Activated CD8-positive, alpha-beta memory T cell treated with anti-CD3 and anti-CD28 coated beads for 36 hours (primary cell): ENCODE results near the gene EMSY. TPM values are rescaled to one million over a fixed set of nuclear protein-coding genes. Genes with fewer than 3 reads are reported as not detected.

Experiments
- CTCF ChIA-PET: fragments of 350-600 bp; sonication (Branson Sonifier 250); formaldehyde crosslinking; loops from one replicate; lab custom pipeline; 2021; ENCODE audit warnings: antibody characterized with exemption; lab: Charles Lee
- POLR2A ChIA-PET: fragments of 350-600 bp; sonication (Branson Sonifier 250); formaldehyde crosslinking; loops from one replicate; lab custom pipeline; 2021; ENCODE audit warnings: antibody characterized with exemption; lab: Charles Lee
- total RNA-seq, 2 experiments: library from RNA; stranded (reverse); gene quantifications; one replicate each; pipeline ENCODE4 v1.2.3, GENCODE V29; 2021

EMSY gene
- total RNA-seq, 2 experiments from 2014 or later = 22.0 to 26.8 TPM

DNA sequence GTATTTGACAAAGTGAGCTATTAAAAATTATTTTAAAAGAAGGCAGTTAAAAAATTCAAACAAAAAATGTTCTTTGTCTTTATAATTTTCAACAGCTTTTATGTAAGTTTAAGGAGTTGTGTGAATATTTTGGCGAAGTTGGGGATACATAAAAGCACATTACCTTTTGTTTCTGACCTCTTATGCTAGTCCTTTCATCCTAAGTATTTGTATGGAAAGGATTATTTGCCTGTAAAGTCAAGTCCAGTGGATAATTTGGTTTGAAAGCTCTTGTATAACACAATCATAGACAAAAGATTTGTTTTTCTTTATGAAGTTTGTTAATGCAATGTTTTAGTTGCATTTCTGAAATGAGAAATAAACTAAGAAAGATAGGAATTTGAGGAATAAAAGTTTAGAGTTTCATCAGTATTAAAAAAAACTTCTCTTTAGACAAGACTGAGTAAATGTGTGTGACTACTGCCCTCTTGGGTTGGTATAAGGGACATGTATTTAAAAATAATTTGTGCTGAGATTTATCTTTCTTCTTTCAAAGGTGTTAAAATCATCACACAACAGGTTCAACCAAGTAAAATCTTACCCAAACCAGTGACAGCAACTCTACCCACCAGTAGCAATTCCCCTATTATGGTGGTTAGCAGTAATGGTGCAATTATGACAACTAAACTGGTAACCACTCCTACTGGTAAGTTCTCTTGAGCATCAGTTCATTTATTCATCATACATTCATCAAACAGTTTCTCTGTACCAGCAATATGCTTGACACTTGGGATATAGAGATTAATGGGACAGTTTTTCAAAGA is 68.2 kb downstream of the EMSY start:
- ChIA-PET CTCF (interaction anchor here (1.1 kb wide), 1 partner anchor 305 kb away, joined by 3 read pairs; no protein-coding TSS in a partner anchor), POLR2A (no interaction called here)

DNA sequence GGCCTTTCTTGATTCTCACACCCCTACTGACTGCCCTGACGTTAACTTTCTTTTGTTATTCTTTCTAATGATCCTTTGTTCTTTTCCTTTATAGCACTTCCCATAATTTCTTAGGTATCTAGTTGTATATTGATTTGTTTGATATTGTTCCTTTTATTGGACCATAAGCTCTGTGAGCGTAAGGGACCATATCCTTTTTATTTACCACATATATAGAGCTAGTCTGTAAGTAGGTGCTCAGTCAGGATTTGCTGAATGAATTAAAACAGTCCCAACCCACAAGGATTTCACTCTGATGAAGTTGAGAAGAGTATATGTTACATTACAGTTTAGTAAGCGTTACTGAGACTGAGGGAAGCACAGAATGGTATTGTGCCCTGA is 68.8 kb downstream of the EMSY start:
- POLR2A ChIA-PET = no interaction called here
- CTCF ChIA-PET = no interaction called here

DNA sequence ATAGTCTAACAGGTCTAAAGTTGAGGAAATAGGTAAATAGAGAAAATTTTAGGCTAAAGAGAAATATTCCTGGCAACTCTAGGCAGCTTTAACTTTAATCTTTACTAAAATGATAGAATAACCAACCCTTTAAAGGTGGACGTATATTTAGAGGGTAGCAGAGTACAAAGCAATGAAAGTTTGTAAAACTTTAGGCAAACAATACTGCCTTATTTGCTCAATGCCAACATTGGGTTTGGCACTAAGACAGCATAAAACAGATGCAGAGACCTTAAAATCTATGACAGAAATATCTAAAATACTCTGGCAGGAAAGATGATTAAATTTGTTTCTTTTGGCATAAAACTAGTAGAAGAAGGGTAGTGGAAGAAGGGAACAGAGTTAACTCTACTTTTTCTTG is 70.7 kb downstream of the EMSY start:
- CTCF ChIA-PET = interaction anchor here (0.6 kb wide), 1 partner anchor 1009 kb away, joined by 5 read pairs; no protein-coding TSS in a partner anchor
- POLR2A ChIA-PET = no interaction called here

- ChIA-PET POLR2A (no interaction called here), CTCF (no interaction called here)
Measured at GRCh38 chr11:76523147-76523546, 78.3 kb downstream of the EMSY start.

GRCh38 chr11:76523786-76524436 is 79.1 kb downstream of the EMSY start:
- ChIA-PET CTCF (interaction anchor here (1.1 kb wide), 1 partner anchor 43 kb away, joined by 4 read pairs; no protein-coding TSS in a partner anchor), POLR2A (no interaction called here)

- ChIA-PET POLR2A (no interaction called here), CTCF (interaction anchor here (1.1 kb wide), 1 partner anchor 44 kb away, joined by 4 read pairs; no protein-coding TSS in a partner anchor)
Measured at GRCh38 chr11:76524461-76524860, 79.6 kb downstream of the EMSY start.

- CTCF ChIA-PET = no interaction called here
Measured at GRCh38 chr11:76524919-76525318, 80.1 kb downstream of the EMSY start.

GRCh38 chr11:76526878-76527277 is 82.1 kb downstream of the EMSY start:
- ChIA-PET POLR2A (no interaction called here), CTCF (no interaction called here)

More at GRCh38 chr11:76524919-76525318, 80.1 kb downstream of the EMSY start:
- POLR2A ChIA-PET = no interaction called here

- ChIA-PET CTCF (no interaction called here), POLR2A (interaction anchor here (0.7 kb wide), 1 partner anchor 307 kb away, joined by 4 read pairs; no protein-coding TSS in a partner anchor)
Measured at GRCh38 chr11:76542436-76542835, 97.6 kb downstream of the EMSY start.

- POLR2A ChIA-PET = no interaction called here
- CTCF ChIA-PET = no interaction called here
Measured at GRCh38 chr11:76543006-76543703, 98.3 kb downstream of the EMSY start.

- ChIA-PET POLR2A (no interaction called here), CTCF (no interaction called here)
Measured at GRCh38 chr11:76550781-76551180, 106.0 kb downstream of the EMSY start.

DNA sequence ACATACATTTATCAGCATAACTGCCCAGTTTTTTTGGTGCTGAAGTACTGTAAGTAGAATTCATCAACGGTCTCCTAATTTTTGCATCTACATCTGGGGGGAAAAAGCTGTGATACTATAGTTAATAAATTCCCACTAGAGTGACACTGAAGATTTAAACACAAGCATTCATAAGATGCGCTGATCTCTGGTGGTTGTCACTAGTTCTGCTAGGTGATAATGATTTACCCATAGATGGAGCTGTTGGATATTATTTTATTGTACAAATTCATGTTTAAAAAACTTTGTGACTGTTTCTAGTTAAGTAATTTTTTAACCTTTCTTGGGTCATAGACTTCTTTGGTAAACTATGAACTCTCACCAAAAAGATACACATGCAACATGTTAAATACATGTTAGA is 106.6 kb downstream of the EMSY start:
- ChIA-PET CTCF (no interaction called here), POLR2A (no interaction called here)

GRCh38 chr11:76552987-76553386 is 108.2 kb downstream of the EMSY start:
- ChIA-PET CTCF (no interaction called here), POLR2A (no interaction called here)

DNA sequence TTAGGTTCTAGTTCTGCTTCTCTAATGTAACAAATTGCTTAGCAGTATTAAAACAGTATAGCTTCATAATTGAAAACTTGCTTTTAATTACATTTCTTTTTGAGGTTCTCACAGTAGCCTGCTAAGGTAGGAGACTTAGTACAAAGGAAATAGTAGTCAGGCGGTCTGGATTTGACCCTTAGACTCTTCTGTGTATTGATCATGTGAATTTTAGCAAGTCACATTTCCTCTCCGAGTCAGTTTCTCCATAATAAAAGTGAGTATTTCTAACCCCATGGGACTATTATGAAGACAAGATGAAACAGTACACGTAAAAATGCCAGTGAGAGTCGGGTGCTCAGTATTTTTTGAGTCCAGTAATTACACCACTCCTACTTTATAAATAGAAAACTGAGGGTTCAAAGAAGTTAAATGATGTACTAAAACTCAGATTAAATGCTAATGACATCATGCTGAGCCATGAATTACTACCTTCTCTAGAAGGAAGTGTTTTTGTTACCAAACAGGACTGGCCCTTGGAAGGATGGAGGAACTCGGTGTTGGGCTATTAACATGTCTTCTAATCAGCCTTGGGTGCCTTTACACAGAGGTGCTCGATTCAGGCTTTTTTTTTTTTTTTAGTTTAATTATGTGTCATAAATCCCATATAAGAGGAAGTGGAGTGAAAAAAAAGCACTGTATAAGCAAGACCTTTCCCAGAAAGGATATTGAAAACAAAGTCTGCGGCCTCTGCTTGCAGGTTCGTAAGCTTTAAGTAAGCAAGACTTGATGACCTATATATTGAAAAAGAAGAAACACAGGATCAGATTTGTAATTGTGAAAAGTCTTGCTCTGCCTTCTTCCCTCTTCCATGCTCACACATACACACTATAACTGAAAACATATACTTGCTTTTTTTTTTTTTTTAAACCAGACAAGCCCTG is 109.0 kb downstream of the EMSY start:
- ChIA-PET CTCF (no interaction called here), POLR2A (no interaction called here)

- ChIA-PET CTCF (no interaction called here), POLR2A (no interaction called here)
Measured at GRCh38 chr11:76554767-76555166, 109.9 kb downstream of the EMSY start.

DNA sequence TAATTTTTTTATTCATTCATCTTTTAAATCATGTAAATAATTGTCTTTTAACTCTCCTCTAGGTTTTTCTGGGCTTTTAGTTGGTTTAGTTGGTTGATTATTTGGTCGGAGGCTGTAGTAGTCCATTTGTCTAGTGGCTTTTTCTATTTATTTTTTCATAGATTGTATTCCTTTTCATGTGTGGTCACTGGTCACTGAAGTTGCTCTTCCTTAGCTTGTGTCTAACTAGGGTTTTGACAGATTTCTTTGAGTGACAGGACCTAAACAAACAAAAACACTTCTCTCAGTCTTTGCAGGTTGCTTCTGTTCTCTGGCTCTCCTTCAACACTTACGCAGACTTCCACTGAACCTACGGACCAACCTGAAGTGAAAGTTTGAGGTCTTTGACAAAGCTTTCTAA is 112.6 kb downstream of the EMSY start:
- CTCF ChIA-PET = no interaction called here
- POLR2A ChIA-PET = no interaction called here

DNA sequence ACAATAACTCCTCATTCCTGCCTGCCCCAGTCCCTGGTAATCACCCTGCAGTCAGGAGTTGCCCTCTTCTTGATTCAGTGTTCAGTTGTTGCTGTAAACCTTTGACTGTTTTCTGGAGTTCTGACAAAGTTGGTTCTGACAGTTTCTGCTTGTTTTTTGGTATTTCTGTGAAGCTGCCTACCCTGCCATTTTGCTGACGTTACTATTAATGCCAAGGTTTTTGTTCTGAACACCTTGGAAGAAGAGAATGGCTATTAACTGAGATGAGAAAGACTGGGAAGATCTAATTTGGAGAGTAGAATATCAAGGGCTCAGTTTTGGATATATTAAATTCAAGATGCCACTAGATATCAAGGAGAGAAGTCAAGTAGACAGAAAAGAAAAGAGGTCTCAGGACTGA is 113.7 kb downstream of the EMSY start:
- ChIA-PET POLR2A (no interaction called here), CTCF (no interaction called here)

- ChIA-PET CTCF (no interaction called here), POLR2A (interaction anchor here (0.5 kb wide), 1 partner anchor 9 kb away, joined by 4 read pairs; no protein-coding TSS in a partner anchor)
Measured at GRCh38 chr11:76558891-76559290, 114.1 kb downstream of the EMSY start.

GRCh38 chr11:76559346-76559745 is 114.5 kb downstream of the EMSY start:
- CTCF ChIA-PET = interaction anchor here (0.6 kb wide), 1 partner anchor 118 kb away, joined by 3 read pairs; no protein-coding TSS in a partner anchor
- POLR2A ChIA-PET = interaction anchor here (0.5 kb wide), 1 partner anchor 9 kb away, joined by 4 read pairs; no protein-coding TSS in a partner anchor
